ENCODE measurements around the gene FADS1. TPM values are rescaled to one million over a fixed set of nuclear protein-coding genes. Genes with fewer than 3 reads are reported as not detected.

FADS1 gene
- total RNA-seq, 3 donors from 2014 or later (not counting 1 experiment from before 2014, with no cell fraction given) = 9.3 to 17.2 (median 10.2) TPM

GRCh38 chr11:61768376-61769076, 48.3 kb downstream of the FADS1 start:
- Histone ChIP-seq H3K27me3 (ENCODE audit: control insufficient read depth, insufficient read depth, low read length) (no peaks in the 10 kb centered on the region), H3K9me3 (ENCODE audit: control insufficient read depth, insufficient read depth, low read length) (no peaks in the 10 kb centered on the region), H3K36me3 (ENCODE audit: control insufficient read depth, insufficient read depth, low read length) (no peaks in the 10 kb centered on the region), H3K4me1 (ENCODE audit: control insufficient read depth, insufficient read depth, low read length) (peaks cover 12% of the 10 kb centered on the region), H3K4me3 (ENCODE audit: low read length) (no peak overlapping the region), H3K27ac (ENCODE audit: low read length) (no peak overlapping the region)
- ATAC-seq (peak in 1 of 3 donors; percentile 7), DNase-seq (no peak)
- no peak for TF ChIP-seq CTCF (IDR thresholded peaks at IDR 0.05)
- Mint-ChIP-seq H3K4me3 (no peak overlapping the region), H3K9me3 (no peaks in the 10 kb centered on the region), H3K4me1 (no peaks in the 10 kb centered on the region), H3K27me3 (ENCODE audit: low read depth in 2 of 2) (no peaks in the 10 kb centered on the region), H3K36me3 (no peaks in the 10 kb centered on the region), H3K27ac (no peak overlapping the region)
- intact Hi-C loops (cut with micrococcal nuclease) = no loop called here
- 66% methylated on average over 11 of the region's 11 CpGs for WGBS (ENCODE audit: insufficient coverage)

GRCh38 chr11:61766353-61766841, 50.4 kb downstream of the FADS1 start:
- H3K9me3 Mint-ChIP-seq = no peaks in the 10 kb centered on the region
- no peak overlapping the region for H3K4me3 Mint-ChIP-seq
- peaks cover 0 to 5% of the 10 kb centered on the region in 2 donors for H3K4me1 Mint-ChIP-seq
- Histone ChIP-seq H3K27me3 (ENCODE audit: control insufficient read depth, insufficient read depth, low read length) (no peaks in the 10 kb centered on the region), H3K9me3 (ENCODE audit: control insufficient read depth, insufficient read depth, low read length) (no peaks in the 10 kb centered on the region), H3K27ac (ENCODE audit: low read length) (no peak overlapping the region), H3K4me3 (ENCODE audit: low read length) (no peak overlapping the region), H3K36me3 (ENCODE audit: control insufficient read depth, insufficient read depth, low read length) (no peaks in the 10 kb centered on the region), H3K4me1 (ENCODE audit: control insufficient read depth, insufficient read depth, low read length) (peaks cover 3% of the 10 kb centered on the region)
- peak in 2 of 3 donors; percentile 28 to 49 for ATAC-seq
- no peak for DNase-seq
- WGBS (ENCODE audit: insufficient coverage) = 74% methylated on average over 13 of the region's 13 CpGs
- no peak overlapping the region for H3K27ac Mint-ChIP-seq
- TF ChIP-seq CTCF (IDR thresholded peaks at IDR 0.05) = no peak
- H3K27me3 Mint-ChIP-seq (ENCODE audit: low read depth in 2 of 2) = peaks cover 0 to 3% of the 10 kb centered on the region in 2 donors
- intact Hi-C loops (cut with micrococcal nuclease) = no loop called here
- H3K36me3 Mint-ChIP-seq = no peaks in the 10 kb centered on the region

- no peak overlapping the region for H3K4me3 Mint-ChIP-seq
- Histone ChIP-seq H3K4me3 (ENCODE audit: low read length) (no peak overlapping the region), H3K9me3 (ENCODE audit: control insufficient read depth, insufficient read depth, low read length) (no peaks in the 10 kb centered on the region), H3K36me3 (ENCODE audit: control insufficient read depth, insufficient read depth, low read length) (no peaks in the 10 kb centered on the region), H3K4me1 (ENCODE audit: control insufficient read depth, insufficient read depth, low read length) (no peaks in the 10 kb centered on the region), H3K27ac (ENCODE audit: low read length) (no peak overlapping the region), H3K27me3 (ENCODE audit: control insufficient read depth, insufficient read depth, low read length) (no peaks in the 10 kb centered on the region)
- peaks cover 0 to 5% of the 10 kb centered on the region in 2 donors for H3K4me1 Mint-ChIP-seq
- no peak for TF ChIP-seq CTCF (IDR thresholded peaks at IDR 0.05)
- DNase-seq (no peak), ATAC-seq (no peak)
- no peaks in the 10 kb centered on the region for H3K36me3 Mint-ChIP-seq
- H3K27me3 Mint-ChIP-seq (ENCODE audit: low read depth in 2 of 2) = peaks cover 0 to 3% of the 10 kb centered on the region in 2 donors
- 93% methylated on average over 26 of the region's 26 CpGs for WGBS (ENCODE audit: insufficient coverage)
- no peaks in the 10 kb centered on the region for H3K9me3 Mint-ChIP-seq
- H3K27ac Mint-ChIP-seq = no peak overlapping the region
- intact Hi-C loops (cut with micrococcal nuclease) = no loop called here
These were observed 51.1 kb downstream of the FADS1 start for GRCh38 chr11:61765550-61766253.

Measured in natural killer cell (primary cell).